NK-92 (cell line): ENCODE data around the gene TMEM190.
A peak's percentile ranks its signal among the peaks of the same experiment; 100 is the strongest.
"Not testable (repeated sequence)": the region's sequence is repeated elsewhere in the genome, so short reads cannot be mapped to it uniquely, and the experiment has no call there.

Experiments used
- DNase-seq: peaks from one replicate; lab custom pipeline; 2025; ENCODE audit not compliant: unreplicated experiment; lab: John Stamatoyannopoulos, UW

Gene TMEM190

DNA sequence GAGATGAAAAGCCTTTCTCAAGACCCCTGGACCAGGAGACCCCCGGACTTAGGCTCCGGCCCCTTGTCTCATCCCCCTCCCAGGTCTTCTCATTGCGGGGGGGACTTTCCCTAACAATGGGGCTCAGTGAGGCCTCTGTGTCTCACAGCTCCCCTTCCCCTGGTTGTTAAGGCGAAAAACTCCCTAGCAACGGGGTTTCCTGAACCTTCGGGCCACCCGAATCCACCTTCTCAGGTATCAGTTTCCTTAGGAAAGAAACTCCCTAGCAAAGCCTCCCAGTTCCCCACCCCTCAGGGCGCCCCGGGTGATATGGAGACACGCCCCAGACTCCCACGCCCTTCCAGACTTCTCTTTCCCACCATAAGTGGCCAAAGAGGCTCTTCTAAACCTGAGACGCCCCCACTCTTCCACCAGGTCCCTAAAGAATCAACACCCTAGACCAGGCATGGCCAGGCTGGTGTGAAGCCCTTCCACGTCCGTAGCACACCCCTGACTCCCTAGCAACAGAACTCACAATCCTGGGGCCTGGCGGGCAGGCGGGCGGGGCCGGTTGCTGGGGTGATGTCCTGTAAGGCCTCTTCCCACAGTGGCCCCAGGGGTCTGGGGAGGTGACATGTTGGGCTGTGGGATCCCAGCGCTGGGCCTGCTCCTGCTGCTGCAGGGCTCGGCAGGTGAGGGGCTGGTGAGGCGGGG, at the start of gene TMEM190:
TSS of gene TMEM190 (plus strand) at position 586 of the 693 bp plus-strand sequence. CDS start at position 614, 28 bp downstream.
- no peak for DNase-seq

DNA sequence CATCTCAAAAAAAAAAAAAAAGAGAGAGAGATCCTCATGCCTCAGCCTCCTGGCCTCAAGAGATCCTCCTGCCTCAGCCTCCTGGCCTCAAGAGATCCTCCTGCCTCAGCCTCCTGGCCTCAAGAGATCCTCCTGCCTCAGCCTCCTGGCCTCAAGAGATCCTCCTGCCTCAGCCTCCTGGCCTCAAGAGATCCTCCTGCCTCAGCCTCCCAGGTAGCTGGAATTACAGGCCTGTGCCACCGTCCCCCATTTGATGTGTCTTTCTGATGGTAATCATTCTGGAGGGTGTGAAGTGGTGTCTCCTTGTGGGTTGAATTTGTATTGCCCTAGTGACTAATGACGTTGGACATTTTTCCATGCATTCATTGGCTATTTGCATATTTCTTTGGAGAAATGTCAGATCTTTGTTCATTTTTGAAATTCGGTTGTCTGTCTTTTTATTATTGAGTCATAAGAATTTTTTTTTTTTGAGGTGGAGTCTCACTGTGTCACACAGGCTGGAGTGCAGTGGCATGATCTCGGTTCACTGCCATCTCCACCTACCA, 47.8 kb upstream of the TMEM190 start:
- not testable (repeated sequence) for DNase-seq

DNA sequence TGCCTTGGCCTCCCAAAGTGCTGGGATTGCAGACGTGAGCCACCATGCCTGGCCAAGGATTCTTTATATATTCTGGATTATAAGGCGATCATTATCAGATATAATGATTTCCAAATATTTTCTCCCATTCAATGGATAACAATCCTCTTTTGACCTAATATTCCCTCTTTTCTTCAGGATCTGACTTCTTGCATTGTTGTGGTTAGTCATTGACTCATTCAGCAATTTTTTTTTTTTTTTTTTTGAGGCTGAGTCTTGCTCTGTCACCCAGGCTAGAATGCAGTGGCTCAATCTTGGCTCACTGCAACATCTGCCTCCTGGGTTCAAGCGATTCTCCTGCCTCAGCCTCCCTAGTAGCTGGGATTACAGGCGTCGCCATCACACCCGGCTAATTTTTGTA, 46.8 kb upstream of the TMEM190 start:
- DNase-seq = not testable (repeated sequence)

DNA sequence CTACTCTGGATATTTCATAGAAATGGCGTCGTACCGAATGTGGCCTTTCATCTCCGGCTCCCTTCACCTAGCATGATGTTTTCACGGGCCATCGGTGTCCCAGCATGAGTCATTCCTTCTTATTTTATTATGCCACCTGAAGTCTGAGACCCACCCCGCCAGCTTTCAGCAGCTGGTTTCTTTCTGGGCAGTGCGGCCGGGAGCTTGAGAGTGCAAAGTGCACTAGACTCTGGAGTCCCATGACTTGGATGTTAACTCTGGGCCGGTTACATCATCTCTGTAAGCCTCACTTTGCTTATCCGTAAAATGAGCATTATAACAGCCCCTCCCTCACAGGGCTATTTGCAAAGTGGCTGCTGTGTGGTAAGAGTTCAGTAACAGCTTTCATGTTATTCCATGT, 42.8 kb upstream of the TMEM190 start:
- no peak for DNase-seq

DNA sequence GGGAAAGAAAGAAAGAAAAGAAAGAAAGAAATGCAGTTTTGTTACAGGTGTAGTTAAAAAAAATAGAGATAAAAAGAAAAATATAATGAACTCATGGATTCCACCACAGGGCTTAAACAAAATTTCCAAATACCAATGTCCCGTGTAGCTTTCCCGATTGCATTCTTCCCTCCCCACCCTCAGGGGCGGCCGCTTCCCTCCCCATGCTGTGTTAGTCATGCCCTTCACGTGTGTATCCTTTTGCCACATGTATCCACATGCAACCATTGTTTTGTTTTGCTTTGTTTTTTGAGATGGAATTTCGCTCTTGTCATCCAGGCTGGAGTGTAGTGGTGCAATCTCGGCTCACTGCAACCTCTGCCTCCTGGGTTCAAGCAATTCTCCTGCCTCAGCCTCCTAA, 40.5 kb upstream of the TMEM190 start:
- no peak for DNase-seq

DNA sequence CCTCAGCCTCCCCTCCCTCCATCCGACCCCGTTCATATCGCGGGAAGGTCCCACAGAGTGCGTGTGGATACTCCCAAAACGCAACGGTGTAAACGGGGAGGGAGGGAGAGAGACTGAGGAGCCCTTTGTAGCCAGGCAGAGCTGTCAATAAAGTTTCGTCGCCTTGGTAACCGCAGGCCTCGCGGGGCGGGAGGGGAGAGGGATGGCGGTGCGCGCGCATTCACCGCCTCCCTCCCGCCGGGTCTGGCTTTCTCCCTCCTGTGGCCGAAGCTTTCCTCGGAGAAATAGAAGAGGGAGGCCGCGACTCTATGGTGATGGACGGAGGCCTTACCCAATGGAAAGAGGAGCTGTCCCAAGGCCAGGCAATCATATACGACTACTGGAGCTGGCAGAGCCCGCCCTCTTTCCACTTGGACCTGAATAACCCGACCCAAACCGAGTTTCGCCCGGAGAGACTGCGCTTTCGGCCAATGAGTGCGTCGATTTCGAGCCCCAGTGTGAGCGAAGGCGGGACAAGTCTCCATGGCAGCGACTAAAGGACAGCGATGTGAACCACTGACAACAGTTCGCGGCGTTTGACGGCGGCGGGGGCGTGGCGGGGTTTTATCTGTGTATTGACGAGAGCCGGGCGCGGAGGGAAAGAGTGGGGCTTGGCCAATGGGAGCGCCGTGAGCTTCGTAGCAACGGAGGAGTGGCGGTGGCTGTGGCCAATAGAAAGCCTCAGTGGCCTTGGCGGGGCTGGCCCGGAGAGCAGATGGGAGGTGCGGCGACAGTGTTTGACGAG, 37.3 kb upstream of the TMEM190 start, which contains the start of gene KMT5C:
TSS of gene KMT5C (plus strand) at position 772 of the 784 bp plus-strand sequence. CDS start 2,061 bp downstream, outside the sequence.
- peak; percentile 99 for DNase-seq

DNA sequence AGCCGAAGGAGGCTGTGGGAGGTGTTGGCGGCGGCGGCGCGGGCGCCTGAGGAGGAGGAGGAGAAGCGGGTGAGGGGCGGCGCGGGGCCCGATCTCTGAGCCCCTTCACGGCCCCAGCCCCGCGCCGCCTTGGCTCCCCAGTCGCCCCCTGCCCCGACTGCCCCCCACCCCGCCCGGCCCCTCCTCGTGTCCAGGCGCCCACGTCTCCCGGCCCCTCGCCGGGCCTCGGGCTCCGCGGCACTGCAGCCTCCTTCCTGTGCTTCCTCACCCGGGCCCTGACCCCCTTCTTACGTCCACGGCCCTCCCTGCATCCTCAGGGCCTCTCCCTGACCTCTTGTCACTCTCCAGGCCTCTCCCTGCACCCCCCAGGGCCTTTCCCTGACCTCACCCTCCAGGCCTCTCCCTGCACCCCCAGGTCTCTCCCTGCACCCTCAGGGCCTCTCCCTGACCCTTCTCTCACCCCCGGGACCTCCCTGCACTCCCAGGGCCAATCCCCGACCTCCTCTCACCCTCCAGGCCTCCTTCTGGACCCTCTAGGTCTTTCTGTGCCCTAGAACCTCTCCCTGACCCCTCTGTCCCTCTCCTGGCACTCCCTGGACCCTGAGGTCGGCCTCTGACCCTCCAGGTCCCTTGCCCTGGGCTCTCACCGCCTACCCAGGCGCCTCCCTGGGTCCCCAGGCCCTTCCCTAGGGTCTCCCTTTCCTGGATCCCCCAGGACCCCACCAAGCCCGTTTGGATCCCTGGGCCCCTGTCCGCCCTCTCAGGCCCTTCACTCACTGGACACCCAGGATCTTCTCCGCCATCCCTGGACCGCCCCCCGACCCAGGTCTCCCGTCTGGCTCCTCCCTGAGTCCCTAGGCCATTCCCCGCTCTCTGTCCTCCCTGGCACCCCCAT, 36.5 kb upstream of the TMEM190 start:
- no peak for DNase-seq

DNA sequence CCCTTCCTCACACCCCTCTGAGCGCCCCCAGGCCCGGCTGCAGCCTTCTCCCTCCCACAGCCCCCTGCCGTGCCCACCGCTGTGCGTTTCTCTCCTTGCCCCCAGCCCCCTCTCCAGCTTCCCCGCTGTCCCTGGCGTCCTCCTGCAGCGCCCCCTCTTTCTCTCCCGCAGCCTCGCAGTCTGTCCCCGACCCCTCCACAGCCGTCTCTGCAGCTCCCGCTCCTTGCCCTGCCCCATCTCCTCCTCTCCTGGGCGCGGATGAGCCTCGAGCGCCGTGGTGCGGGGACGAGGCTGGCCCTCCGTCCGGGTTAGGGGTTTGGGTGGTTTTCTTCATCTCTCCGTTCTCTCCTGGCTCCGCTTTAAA, 35.9 kb upstream of the TMEM190 start:
- DNase-seq = no peak

DNA sequence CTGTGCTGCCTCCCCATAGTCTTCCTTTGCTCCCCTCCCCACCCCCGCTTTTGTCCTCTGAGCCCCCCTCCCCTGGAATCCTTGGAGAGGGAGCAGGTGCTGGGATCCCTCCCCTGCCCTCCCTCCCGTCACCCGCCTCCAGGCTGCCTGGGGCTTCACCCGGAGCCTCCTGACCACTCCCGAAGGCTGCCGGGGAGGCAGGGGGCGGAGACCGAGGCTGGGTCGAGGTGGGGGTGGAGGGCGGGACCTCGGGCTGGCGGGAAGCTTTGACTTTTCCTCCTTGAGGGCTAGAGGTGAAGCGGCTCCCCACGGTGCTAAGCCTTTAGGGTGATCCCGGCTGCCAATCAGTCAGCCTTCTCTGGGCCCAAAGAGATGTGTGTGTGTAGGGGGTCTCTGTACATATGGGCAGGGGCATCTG, 35.4 kb upstream of the TMEM190 start:
- no peak for DNase-seq

DNA sequence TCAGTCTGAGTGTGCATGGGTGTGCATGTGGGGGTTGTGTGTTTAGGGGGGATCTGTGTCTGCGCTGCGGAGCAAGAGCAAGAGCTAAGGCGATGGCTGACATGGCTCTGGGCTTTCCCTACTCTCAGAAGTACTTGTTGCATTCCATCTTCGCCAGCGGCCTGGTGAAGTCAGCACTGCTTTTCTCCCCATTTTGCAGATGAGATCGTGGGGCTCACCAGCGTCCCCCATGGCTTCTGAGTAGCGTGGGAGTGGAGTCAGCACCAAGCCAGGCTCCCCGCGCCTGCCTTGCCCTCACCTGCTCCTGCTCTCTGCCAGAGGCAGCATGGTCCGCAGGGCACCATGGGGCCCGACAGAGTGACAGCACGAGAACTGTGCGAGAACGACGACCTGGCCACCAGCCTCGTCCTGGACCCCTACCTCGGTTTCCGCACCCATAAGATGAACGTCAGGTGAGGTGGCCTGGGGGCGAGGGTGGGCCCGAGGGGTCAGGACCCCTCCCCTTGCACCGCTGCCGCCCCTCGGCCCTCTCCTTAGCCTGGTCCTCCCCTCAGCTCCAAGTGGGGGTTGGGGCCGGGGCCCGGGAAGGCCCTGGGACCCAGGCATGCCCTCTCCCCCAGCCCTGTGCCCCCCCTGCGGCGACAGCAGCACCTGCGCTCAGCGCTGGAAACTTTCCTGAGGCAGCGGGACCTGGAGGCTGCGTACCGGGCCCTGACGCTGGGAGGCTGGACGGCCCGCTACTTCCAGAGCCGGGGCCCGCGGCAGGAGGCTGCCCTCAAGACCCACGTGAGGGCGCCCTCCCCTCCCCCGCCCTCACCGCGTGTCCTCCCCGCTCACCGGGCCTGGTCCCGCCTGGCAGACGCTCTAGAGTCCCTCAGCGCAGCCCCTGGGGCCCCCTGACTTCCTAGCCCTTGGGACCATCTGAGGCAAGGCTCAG, 34.8 kb upstream of the TMEM190 start:
- no peak for DNase-seq

DNA sequence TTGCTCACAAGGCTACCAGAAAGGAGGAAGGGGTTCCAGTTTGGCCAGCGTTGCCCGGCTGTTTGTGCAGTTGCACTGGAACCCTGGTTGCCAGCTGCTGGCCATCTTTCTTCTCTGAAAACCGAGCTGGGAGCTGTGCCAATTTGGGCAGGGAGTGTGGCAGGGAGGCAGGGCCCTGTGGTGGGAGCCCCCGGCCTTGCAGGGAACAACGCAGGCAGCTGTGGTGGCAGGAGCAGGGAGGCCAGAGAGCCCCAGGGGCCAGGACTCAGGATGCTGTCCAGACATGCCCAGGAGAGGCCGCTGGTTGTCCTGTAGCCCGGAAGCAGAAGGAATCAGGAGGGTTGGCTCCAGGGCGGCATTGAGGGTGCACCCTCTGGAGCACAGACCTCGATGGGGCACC, 32.2 kb upstream of the TMEM190 start:
- DNase-seq = no peak

DNA sequence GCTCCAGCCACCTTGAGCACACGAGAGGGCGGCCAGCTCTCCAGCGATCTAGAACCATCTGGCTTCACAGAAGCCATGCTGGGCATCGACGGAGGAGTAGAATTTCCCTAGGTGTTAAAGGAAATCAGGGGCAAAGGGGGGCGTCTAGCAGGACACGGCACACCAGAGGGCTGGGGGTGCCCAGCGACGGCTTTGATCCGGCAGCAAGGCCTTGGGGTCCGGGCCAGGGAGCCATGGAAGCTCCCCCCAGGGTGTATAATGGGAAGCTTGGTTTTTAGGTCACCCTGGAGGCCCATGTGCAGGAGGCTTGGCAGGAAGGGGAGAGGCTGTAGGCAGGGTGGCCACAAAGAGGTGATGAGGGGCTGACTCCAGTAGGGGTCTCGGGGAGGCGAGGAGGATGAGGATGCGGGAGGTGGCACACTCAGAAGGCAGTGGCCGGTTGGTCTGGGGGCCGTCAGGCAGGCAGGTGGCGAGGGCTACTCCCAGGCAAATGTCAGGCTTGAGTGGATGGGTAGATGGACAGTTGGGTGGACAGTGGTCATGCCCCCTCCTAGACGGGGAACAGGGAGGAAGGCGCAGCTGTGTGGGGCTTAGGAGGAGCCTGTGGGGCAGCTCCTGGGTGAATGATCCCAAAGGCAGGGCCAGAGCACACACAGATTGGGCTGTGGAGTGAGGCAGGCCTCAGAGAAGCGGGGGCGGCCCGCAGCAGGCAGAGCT, 31.4 kb upstream of the TMEM190 start:
- DNase-seq = no peak

DNA sequence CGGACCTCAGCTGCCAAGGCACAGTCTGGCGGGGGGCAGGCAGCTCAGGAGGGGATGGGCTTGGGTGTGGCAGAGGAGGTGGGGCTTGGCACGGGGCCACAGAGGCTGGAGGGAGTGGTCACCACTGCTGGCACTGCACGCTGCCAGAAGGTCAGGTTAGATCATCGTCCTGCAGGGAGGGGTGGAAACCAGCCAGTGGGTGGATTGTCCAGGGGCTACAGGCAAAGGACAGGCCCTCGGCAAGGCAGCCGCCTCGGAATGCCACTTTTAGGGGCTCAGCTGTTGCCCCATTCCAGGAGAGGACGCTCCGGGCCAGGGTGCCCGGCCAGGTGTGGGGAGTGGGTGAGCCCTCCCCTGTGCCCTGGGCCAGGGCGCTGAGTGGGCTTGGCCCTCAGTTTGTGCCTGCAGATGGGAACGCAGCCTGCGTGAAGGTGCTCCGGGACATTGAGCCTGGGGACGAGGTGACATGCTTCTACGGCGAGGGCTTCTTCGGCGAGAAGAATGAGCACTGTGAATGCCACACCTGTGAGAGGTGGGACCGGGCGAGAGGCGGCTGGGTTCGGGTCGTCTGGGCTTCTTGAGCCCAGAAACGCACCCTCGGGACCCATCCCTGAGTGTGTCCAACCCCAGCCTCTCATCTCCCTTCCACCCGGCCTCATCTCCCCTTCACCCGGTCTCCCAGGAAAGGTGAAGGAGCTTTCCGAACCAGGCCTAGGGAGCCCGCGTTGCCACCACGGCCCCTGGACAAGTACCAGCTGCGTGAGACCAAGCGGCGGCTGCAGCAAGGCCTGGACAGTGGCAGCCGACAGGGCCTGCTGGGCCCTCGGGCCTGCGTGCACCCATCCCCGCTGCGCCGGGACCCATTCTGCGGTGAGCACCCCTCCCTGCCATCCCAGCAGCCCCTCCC, 30.6 kb upstream of the TMEM190 start:
- no peak for DNase-seq

DNA sequence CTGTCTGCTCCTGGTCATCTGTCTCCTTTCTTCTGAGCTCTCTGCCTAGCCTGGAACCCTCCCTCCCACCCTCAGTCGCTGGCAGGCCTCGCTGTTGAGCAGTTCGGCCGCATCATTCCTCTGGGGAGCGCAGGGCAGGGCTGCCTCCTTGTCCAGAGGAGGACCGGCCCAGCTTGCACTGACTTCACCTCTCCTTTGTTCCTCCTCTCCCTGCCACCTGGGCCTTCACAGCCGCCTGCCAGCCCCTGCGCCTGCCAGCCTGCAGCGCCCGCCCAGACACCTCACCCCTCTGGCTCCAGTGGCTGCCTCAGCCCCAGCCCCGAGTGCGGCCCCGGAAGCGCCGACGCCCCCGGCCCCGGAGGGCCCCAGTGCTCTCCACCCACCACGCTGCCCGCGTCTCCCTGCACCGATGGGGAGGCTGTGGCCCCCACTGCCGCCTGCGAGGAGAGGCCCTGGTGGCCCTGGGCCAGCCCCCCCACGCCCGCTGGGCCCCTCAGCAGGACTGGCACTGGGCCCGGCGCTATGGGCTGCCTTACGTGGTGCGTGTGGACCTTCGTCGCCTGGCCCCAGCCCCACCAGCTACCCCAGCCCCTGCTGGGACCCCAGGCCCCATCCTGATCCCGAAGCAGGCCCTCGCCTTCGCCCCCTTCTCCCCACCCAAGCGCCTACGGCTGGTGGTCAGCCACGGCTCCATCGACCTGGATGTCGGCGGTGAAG, 29.7 kb upstream of the TMEM190 start:
- DNase-seq = no peak

DNA sequence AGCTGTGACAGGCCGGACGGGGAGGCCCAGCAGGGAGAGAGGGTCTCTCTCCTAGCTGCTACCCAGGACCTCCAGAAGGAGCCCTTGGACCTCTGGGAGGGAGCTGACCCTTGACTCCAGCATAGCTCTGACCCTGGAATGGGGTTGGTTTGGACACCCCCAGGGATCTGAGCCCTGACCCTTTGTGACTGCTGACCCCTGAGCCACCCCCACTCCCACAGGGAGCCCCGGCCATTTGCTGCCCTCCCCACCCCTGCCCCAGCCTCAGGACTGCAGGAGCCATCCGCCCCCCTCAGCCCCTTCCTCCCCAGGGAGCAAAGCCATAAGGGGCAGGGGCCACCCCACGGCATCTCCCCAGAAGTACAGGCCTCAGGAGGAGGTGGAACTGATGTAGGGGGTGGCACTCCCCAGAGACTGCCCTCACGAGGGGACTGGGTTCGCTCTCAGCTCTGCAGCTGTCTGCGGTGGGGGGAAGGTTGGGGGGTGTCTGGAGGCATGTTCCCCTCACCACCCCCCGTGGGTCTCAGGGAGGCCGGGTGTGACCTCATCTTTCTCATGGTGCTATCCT, 29.1 kb upstream of the TMEM190 start:
- no peak for DNase-seq

DNA sequence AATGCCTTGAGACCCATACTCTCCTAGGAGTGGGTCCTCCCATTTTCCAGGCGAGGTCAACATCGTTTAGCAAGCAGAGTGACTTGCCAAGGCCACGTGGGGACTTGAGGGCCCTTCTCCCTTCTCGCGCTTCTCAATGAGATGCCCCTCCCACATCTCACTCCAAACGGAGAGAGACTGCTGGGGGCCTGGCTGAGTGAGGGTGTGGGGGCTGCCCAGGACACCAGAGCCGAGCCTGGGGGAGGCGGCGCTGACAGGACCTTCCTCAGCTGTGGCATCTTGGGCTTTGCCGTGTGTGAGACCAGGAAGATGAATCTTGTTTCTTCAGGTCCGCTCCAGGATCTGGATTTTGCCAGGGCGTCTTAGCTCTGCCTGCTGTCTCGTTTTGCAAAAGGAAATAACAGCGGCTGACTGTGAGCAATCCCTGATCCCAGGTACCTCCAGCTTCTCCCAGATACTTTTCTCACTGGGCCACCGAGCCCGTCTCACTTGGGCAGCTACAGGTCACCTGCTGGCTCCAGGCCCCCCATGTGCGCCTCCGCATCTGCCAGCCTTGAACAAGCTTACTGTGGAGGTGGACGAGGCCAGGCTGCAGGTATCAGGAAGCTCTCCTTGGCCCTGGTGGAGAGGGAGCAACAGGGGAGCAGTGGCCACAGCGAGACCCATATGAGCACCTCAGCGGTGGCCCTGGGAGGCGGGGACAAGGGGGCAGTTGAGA, 28.1 kb upstream of the TMEM190 start:
- DNase-seq = no peak
